GM23248 (cell line): Measurements from ENCODE around the gene KCNMA1. TPM values are rescaled to one million over a fixed set of nuclear protein-coding genes. Genes with fewer than 3 reads are reported as not detected.
A peak's percentile ranks its signal among the peaks of the same experiment; 100 is the strongest.

Experiments
- DNase-seq: peaks from one replicate; pipeline ENCODE4 v3.0.0-alpha.2; 2015
- H2AFZ ChIP-seq: fragments of 200-600 bp; sonication (generic); 2 replicates; pipeline ENCODE4 v1.6.1; 2016; ENCODE audit warnings: antibody characterized with exemption
- H3F3A ChIP-seq: fragments of 200-600 bp; sonication (generic); 2 replicates; pipeline ENCODE4 v1.6.1; 2016; ENCODE audit warnings: mild to moderate bottlenecking, antibody characterized with exemption, mixed run types; ENCODE audit not compliant: insufficient read depth
- H3K27ac ChIP-seq: fragments of 200-600 bp; sonication (generic); 2 replicates; pipeline ENCODE4 v1.5.1; 2016; ENCODE audit warnings: mild to moderate bottlenecking
- H3K27me3 ChIP-seq: fragments of 200-600 bp; sonication (generic); replicated peaks from 2 replicates; pipeline ENCODE4 v1.6.1; 2016; ENCODE audit warnings: mild to moderate bottlenecking; ENCODE audit not compliant: insufficient read depth
- H3K36me3 ChIP-seq: fragments of 200-600 bp; sonication (generic); 2 replicates; pipeline ENCODE4 v1.6.1; 2016; ENCODE audit warnings: low read depth, mild to moderate bottlenecking
- H3K4me1 ChIP-seq: fragments of 200-600 bp; sonication (generic); 2 replicates; pipeline ENCODE4 v1.6.1; 2016; ENCODE audit warnings: mild to moderate bottlenecking; ENCODE audit not compliant: insufficient read depth
- H3K4me2 ChIP-seq: fragments of 200-600 bp; sonication (generic); one replicate; pipeline ENCODE4 v1.6.1; 2016; ENCODE audit warnings: mild to moderate bottlenecking; ENCODE audit not compliant: unreplicated experiment
- H3K4me3 ChIP-seq: fragments of 200-600 bp; sonication (generic); 2 replicates; pipeline ENCODE4 v1.5.1; 2016; ENCODE audit warnings: mild to moderate bottlenecking
- H3K79me2 ChIP-seq: fragments of 200-600 bp; sonication (generic); 2 replicates; pipeline ENCODE4 v1.6.1; 2016; ENCODE audit warnings: mild to moderate bottlenecking; ENCODE audit not compliant: insufficient read depth
- H3K9ac ChIP-seq: fragments of 200-600 bp; sonication (generic); 2 replicates; pipeline ENCODE4 v1.6.1; 2016; ENCODE audit warnings: mild to moderate bottlenecking
- H3K9me2 ChIP-seq: fragments of 200-600 bp; sonication (generic); 2 replicates; pipeline ENCODE4 v1.6.1; 2016; ENCODE audit warnings: mixed run types, mild to moderate bottlenecking, moderate library complexity; ENCODE audit not compliant: insufficient read depth
- H3K9me3 ChIP-seq: fragments of 200-600 bp; sonication (generic); one replicate; pipeline ENCODE4 v1.6.1; 2017; ENCODE audit warnings: low read depth
- H4K20me1 ChIP-seq: fragments of 200-600 bp; sonication (generic); 2 replicates; pipeline ENCODE4 v1.6.0; 2016; ENCODE audit not compliant: insufficient read depth
- EZH2 ChIP-seq: fragments of 200-600 bp; sonication (generic); IDR thresholded peaks from 2 replicates; pipeline ENCODE4 v1.6.1; 2018; ENCODE audit warnings: antibody characterized with exemption, mild to moderate bottlenecking; ENCODE audit not compliant: insufficient read depth, poor library complexity, severe bottlenecking
- EZH2phosphoT487 ChIP-seq: fragments of 200-600 bp; sonication (generic); IDR thresholded peaks from 2 replicates; pipeline ENCODE4 v1.6.1; 2018; ENCODE audit warnings: antibody characterized with exemption, moderate library complexity, mild to moderate bottlenecking, low read depth; ENCODE audit not compliant: insufficient read depth
- WGBS, 2 experiments: methylation state at CpG; one replicate each; pipeline ENCODE4 v1.1.6; 2015 to 2017; ENCODE audit warnings: low lambda C conversion rate in 2 of 2, low coverage in 1 of 2; ENCODE audit errors: missing lambda C conversion rate in 2 of 2; 5-methylcytosine and 5-hydroxymethylcytosine counted together
- in situ Hi-C: fragments of 300-500 bp; cut with MboI; formaldehyde crosslinking; loops from 2 replicates; pipeline ENCODE4 v1.15.0; 2020
- polyA plus RNA-seq: library from polyadenylated mRNA; unstranded; fragments of >200 nt; fragmentation: Nextera tagmentation; extraction: Ambion mirVana; gene quantifications from 2 replicates; pipeline ENCODE4 v1.2.1, GENCODE V29; 2016
- total RNA-seq: library from RNA; depleted of rRNA; stranded (reverse); fragments of >200 nt; shearing (Covaris generic); gene quantifications from 2 replicates; pipeline ENCODE4 v1.2.3, GENCODE V29; 2014

The KCNMA1 gene
- total and polyA plus RNA-seq, 2 experiments from 2014 or later = 14.2 to 25.1 TPM

DNA sequence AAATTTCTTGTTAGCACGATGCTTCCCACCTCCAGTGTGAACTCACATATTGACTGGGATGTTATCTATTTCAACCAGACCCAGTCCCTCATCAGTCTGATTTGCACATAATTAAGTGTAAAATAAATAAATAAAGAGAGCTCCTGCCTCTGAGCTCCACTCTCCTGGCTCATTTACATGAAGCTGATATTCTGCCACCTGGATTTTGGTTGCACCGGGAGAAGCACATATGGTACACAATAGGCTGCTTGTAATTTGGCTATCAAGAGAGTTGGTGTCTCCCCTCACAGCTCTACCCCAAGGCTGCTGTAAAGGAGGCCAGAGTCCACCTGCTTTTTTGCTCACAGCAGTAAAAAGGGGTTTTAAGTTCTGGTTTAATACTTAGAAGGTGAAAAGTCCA is 610.5 kb downstream of the KCNMA1 start:
- 70 to 72% methylated on average over 2 of the region's 2 CpGs for WGBS, 2 experiments

DNA sequence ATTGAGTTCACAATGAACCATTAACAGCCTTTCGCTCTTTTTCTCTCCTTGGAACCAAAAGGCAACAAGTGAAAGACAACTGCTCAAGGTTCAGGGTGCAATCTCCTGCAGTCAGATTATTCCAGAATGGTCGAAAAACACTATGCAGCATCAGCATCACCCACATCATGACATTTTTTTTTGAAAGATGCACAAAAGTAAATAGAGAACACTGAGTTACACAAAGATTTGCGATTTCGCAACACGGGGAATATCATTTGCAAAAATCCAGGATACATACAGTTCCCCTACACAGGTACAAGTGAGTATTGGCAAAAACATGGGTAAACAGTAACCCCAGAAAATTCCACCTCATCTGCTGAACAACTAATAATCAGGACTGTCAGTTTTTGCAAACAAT is 611.5 kb downstream of the KCNMA1 start:
- no peaks in the 10 kb centered on the region for H3F3A ChIP-seq
- H3K36me3 ChIP-seq = 0 out of 2 replicates have a peak, but pooled peaks cover 3% of the 10 kb centered on the region
- no peak overlapping the region for H3K4me2 ChIP-seq
- H2AFZ ChIP-seq = no peak overlapping the region
- no peaks in the 10 kb centered on the region for H3K9me2 ChIP-seq
- H3K4me1 ChIP-seq = no peaks in the 10 kb centered on the region
- H3K27ac ChIP-seq = no peak overlapping the region
- no peak for TF ChIP-seq EZH2
- no peak for TF ChIP-seq EZH2phosphoT487
- no peaks in the 10 kb centered on the region for H4K20me1 ChIP-seq
- in situ Hi-C loops = no loop called here
- no peaks in the 10 kb centered on the region for H3K79me2 ChIP-seq
- WGBS, 2 experiments = 91 to 93% methylated on average over 5 of the region's 5 CpGs
- H3K9me3 ChIP-seq = no peaks in the 10 kb centered on the region
- DNase-seq = no peak
- no peak overlapping the region for H3K9ac ChIP-seq
- H3K4me3 ChIP-seq = no peak overlapping the region
- H3K27me3 ChIP-seq = no peaks in the 10 kb centered on the region

More for the DNA sequence above, 610.5 kb downstream of the KCNMA1 start:
- H3K4me2 ChIP-seq = no peak overlapping the region
- no peaks in the 10 kb centered on the region for H3K9me2 ChIP-seq
- no peak for DNase-seq
- TF ChIP-seq EZH2 (no peak), EZH2phosphoT487 (no peak)
- H3K9me3 ChIP-seq = no peaks in the 10 kb centered on the region
- H3F3A ChIP-seq = no peaks in the 10 kb centered on the region
- no peaks in the 10 kb centered on the region for H3K79me2 ChIP-seq
- H4K20me1 ChIP-seq = no peaks in the 10 kb centered on the region
- H3K36me3 ChIP-seq = 0 out of 2 replicates have a peak, but pooled peaks cover 3% of the 10 kb centered on the region
- H3K4me1 ChIP-seq = no peaks in the 10 kb centered on the region
- no peaks in the 10 kb centered on the region for H3K27me3 ChIP-seq
- no peak overlapping the region for H3K4me3 ChIP-seq
- in situ Hi-C loops = no loop called here
- no peak overlapping the region for H3K9ac ChIP-seq
- no peak overlapping the region for H3K27ac ChIP-seq
- H2AFZ ChIP-seq = no peak overlapping the region

DNA sequence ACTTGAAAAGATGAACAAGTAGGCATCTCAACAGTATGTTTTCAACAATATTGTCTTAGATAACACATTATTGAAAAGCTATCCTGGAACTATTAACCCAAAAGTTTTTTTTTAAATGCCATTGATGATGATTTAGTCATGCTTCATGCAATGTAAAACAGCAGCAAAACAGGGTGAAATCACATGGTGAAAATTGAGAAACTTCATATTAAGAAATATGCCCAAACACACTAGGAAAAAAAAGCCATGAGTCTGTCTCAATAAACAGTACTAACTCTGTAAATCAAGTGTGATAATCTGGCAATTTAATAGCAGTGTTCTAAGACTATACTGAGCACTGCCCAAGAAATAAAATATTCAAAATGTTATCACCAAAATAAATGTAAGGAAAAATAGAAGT is 613.1 kb downstream of the KCNMA1 start:
- Histone ChIP-seq H3K36me3 (0 out of 2 replicates have a peak, but pooled peaks cover 3% of the 10 kb centered on the region), H3K27ac (no peak overlapping the region), H3K4me2 (no peak overlapping the region), H3K79me2 (no peaks in the 10 kb centered on the region), H3K9me2 (no peaks in the 10 kb centered on the region), H3F3A (no peaks in the 10 kb centered on the region), H3K4me3 (no peak overlapping the region), H3K4me1 (no peaks in the 10 kb centered on the region), H2AFZ (no peak overlapping the region), H3K9me3 (no peaks in the 10 kb centered on the region), H3K9ac (no peak overlapping the region), H3K27me3 (no peaks in the 10 kb centered on the region), H4K20me1 (no peaks in the 10 kb centered on the region)
- peak; percentile 24 for DNase-seq
- no peak for TF ChIP-seq EZH2
- TF ChIP-seq EZH2phosphoT487 = no peak
- in situ Hi-C loops = no loop called here

DNA sequence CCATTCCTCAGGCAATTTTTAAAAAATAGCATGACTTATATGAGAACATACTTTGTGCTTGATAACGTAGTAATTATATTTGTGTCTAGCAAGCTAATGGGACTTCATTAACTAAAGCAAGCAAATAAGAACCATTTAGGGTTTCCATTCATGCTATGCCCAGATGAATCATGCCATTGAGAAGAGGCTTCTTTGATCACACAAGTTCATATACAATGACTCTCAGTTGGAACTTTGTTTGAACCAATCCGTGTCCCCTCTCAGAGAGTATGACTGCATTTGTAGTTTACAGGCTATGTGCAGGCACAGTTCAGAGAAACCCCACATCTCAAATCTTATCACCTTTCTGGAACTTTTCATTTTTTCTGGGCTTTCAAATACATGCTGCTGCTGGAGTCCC is 614.2 kb downstream of the KCNMA1 start:
- H3K27ac ChIP-seq = no peak overlapping the region
- no peak for TF ChIP-seq EZH2phosphoT487
- no peak for TF ChIP-seq EZH2
- H3K27me3 ChIP-seq = no peaks in the 10 kb centered on the region
- H4K20me1 ChIP-seq = no peaks in the 10 kb centered on the region
- no peaks in the 10 kb centered on the region for H3F3A ChIP-seq
- no peak overlapping the region for H3K9ac ChIP-seq
- H2AFZ ChIP-seq = no peak overlapping the region
- 85 to 91% methylated on average over 2 of the region's 2 CpGs for WGBS, 2 experiments
- no peaks in the 10 kb centered on the region for H3K79me2 ChIP-seq
- no peak overlapping the region for H3K4me2 ChIP-seq
- no peaks in the 10 kb centered on the region for H3K9me2 ChIP-seq
- no peaks in the 10 kb centered on the region for H3K9me3 ChIP-seq
- DNase-seq = no peak
- H3K4me3 ChIP-seq = no peak overlapping the region
- in situ Hi-C loops = no loop called here
- H3K4me1 ChIP-seq = no peaks in the 10 kb centered on the region
- H3K36me3 ChIP-seq = 0 out of 2 replicates have a peak, but pooled peaks cover 3% of the 10 kb centered on the region

DNA sequence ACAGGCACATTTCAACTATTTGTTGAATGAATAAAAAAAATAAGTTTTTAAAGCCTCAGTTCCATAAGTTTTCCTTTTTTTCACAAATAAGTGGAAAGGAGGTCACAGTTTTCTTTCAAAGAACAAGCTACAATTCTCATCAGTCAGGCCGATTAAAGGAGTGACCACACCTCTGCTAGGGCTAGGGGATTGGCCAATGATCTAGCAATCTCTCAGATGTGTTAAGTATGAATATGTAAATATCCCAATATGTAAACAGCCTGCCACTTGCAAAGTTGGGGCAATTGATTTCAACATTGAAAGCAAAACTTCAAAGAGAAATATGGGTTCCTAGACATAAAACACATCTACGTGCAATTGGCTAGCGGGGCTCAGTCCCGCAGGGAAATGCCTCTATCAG is 614.9 kb downstream of the KCNMA1 start:
- Histone ChIP-seq H3K36me3 (0 out of 2 replicates have a peak, but pooled peaks cover 3% of the 10 kb centered on the region), H3K79me2 (no peaks in the 10 kb centered on the region), H3K27me3 (no peaks in the 10 kb centered on the region), H3K9me2 (no peaks in the 10 kb centered on the region), H3K4me3 (no peak overlapping the region), H3K4me2 (no peak overlapping the region), H3K9me3 (no peaks in the 10 kb centered on the region), H3K4me1 (no peaks in the 10 kb centered on the region), H3F3A (no peaks in the 10 kb centered on the region), H2AFZ (no peak overlapping the region), H3K27ac (no peak overlapping the region), H3K9ac (no peak overlapping the region), H4K20me1 (no peaks in the 10 kb centered on the region)
- 73 to 74% methylated on average over 4 of the region's 4 CpGs for WGBS, 2 experiments
- TF ChIP-seq EZH2 (no peak), EZH2phosphoT487 (no peak)
- no peak for DNase-seq
- in situ Hi-C loops = no loop called here
